SK-N-SH (cell line): ENCODE measurements around the gene MELTF. TPM values are rescaled to one million over a fixed set of nuclear protein-coding genes. Genes with fewer than 3 reads are reported as not detected.

Experiments
- CTCF ChIA-PET: fragments of 300-600, 350-600 bp; formaldehyde crosslinking; extraction: SDS; loops from one replicate; lab custom pipeline; 2021; lab: Yijun Ruan, JAX
- POLR2A ChIA-PET: fragments of 350-600 bp; sonication (Branson Sonifier 250); formaldehyde crosslinking; extraction: SDS; loops from one replicate; lab custom pipeline; 2020; ENCODE audit warnings: antibody characterized with exemption, inconsistent platforms; lab: Yijun Ruan, JAX
- DNase-seq: peaks from one replicate; pipeline ENCODE4 v3.0.0; 2012
- H2AFZ ChIP-seq: fragments of 200-600 bp; sonication (generic); 2 replicates; pipeline ENCODE4 v1.8.1; 2016; ENCODE audit warnings: antibody characterized with exemption, mild to moderate bottlenecking, low read depth
- H3F3A ChIP-seq: fragments of 200-600 bp; sonication (generic); replicated peaks from 2 replicates; pipeline ENCODE3; 2016; ENCODE audit warnings: antibody characterized with exemption, mild to moderate bottlenecking; ENCODE audit not compliant: insufficient read depth
- H3K27ac ChIP-seq, 2 experiments: fragments of 200-500 bp in 1 of 2; fragments of 200-600 bp in 1 of 2; sonication (Bioruptor generic) in 1 of 2; sonication (generic), shearing (Covaris generic) in 1 of 2; 2 replicates each; pipeline versions ENCODE4 v1.5.1 to v1.6.1; 2014 to 2016; ENCODE audit warnings: low read depth in 2 of 2, inconsistent platforms in 1 of 2, low read length in 1 of 2, mild to moderate bottlenecking in 1 of 2, mixed read lengths in 1 of 2
- H3K27me3 ChIP-seq: fragments of 200-600 bp; sonication (generic), shearing (Covaris generic); 2 replicates; pipeline ENCODE4 v1.6.1; 2016; ENCODE audit warnings: mixed run types; ENCODE audit not compliant: insufficient read depth
- H3K36me3 ChIP-seq, 2 experiments: fragments of 200-500 bp in 1 of 2; fragments of 200-600 bp in 1 of 2; sonication (Bioruptor generic) in 1 of 2; sonication (generic) in 1 of 2; replicated peaks in 1 of 2; 2 replicates each; pipeline versions ENCODE3 to v1.5.1; 2014 to 2016; ENCODE audit warnings: low read length in 1 of 2, mild to moderate bottlenecking in 1 of 2; ENCODE audit not compliant: insufficient read depth in 2 of 2, control insufficient read depth in 1 of 2
- H3K4me1 ChIP-seq, 2 experiments: fragments of 200-500 bp in 1 of 2; fragments of 200-600 bp in 1 of 2; sonication (Bioruptor generic) in 1 of 2; sonication (generic), shearing (Covaris generic) in 1 of 2; 2 replicates each; pipeline versions ENCODE4 v1.5.1 to v1.6.1; 2014 to 2016; ENCODE audit warnings: low read depth in 1 of 2, low read length in 1 of 2, mixed run types in 1 of 2; ENCODE audit not compliant: insufficient read depth in 2 of 2, control insufficient read depth in 1 of 2
- H3K4me2 ChIP-seq: fragments of 200-600 bp; sonication (generic), shearing (Covaris generic); 2 replicates; pipeline ENCODE4 v1.6.1; 2017; ENCODE audit warnings: mixed run types
- H3K4me3 ChIP-seq, 2 experiments: fragments of 200-500 bp in 1 of 2; fragments of 200-600 bp in 1 of 2; sonication (Bioruptor generic) in 1 of 2; sonication (generic), shearing (Covaris generic) in 1 of 2; 2 replicates each; pipeline versions ENCODE4 v1.5.1 to v1.8.1; 2014 to 2016; ENCODE audit warnings: low read depth in 2 of 2, inconsistent platforms in 1 of 2, low read length in 1 of 2, mild to moderate bottlenecking in 1 of 2, mixed read lengths in 1 of 2, moderate library complexity in 1 of 2
- H3K79me2 ChIP-seq: fragments of 200-600 bp; sonication (generic); 2 replicates; pipeline ENCODE4 v1.8.1; 2017; ENCODE audit warnings: mild to moderate bottlenecking; ENCODE audit not compliant: insufficient read depth
- H3K9ac ChIP-seq: fragments of 200-600 bp; sonication (generic); 2 replicates; pipeline ENCODE4 v1.6.1; 2017; ENCODE audit warnings: mixed run types
- H3K9me2 ChIP-seq: fragments of 200-600 bp; sonication (generic); 2 replicates; pipeline ENCODE4 v1.6.1; 2017; ENCODE audit warnings: mixed run types
- H3K9me3 ChIP-seq: fragments of 200-600 bp; sonication (generic); 2 replicates; pipeline ENCODE4 v1.6.1; 2017; ENCODE audit warnings: mixed run types, mild to moderate bottlenecking, moderate library complexity
- H4K20me1 ChIP-seq: fragments of 200-600 bp; sonication (generic); 2 replicates; pipeline ENCODE4 v1.6.1; 2017; ENCODE audit warnings: mild to moderate bottlenecking, mixed run types; ENCODE audit not compliant: insufficient read depth
- ELF1 ChIP-seq: IDR thresholded peaks from 2 replicates; pipeline ENCODE4 v1.4.0; 2012
- EZH2phosphoT487 ChIP-seq: fragments of 200-600 bp; sonication (generic); IDR thresholded peaks from 2 replicates; pipeline ENCODE4 v1.6.1; 2017; ENCODE audit warnings: low read depth, mixed run types, mild to moderate bottlenecking, antibody characterized with exemption, moderate library complexity, borderline replicate concordance
- FOXM1 ChIP-seq: IDR thresholded peaks from 2 replicates; pipeline ENCODE4 v1.4.0; 2012; ENCODE audit warnings: low read depth, mild to moderate bottlenecking
- NRF1 ChIP-seq: IDR thresholded peaks from 2 replicates; pipeline ENCODE4 v1.6.1; 2012; ENCODE audit warnings: low read depth, mild to moderate bottlenecking, low read length
- POLR2AphosphoS5 ChIP-seq: IDR thresholded peaks from 2 replicates; pipeline ENCODE4 v1.6.1; 2012; ENCODE audit warnings: low read depth, low read length
- RAD21 ChIP-seq: IDR thresholded peaks from 2 replicates; pipeline ENCODE4 v1.6.1; 2012; ENCODE audit warnings: mild to moderate bottlenecking, low read length
- RXRA ChIP-seq: IDR thresholded peaks from 2 replicates; pipeline ENCODE4 v1.4.0; 2012; ENCODE audit warnings: low read depth, mild to moderate bottlenecking, borderline replicate concordance
- TEAD4 ChIP-seq: IDR thresholded peaks from 2 replicates; pipeline ENCODE4 v1.4.0; 2012; ENCODE audit warnings: mild to moderate bottlenecking, borderline replicate concordance; ENCODE audit not compliant: insufficient read depth
- WGBS: methylation state at CpG from one replicate; pipeline ENCODE4 v1.1.6; 2017; ENCODE audit warnings: low lambda C conversion rate; 5-methylcytosine and 5-hydroxymethylcytosine counted together
- polyA plus RNA-seq, 3 experiments: library from polyadenylated mRNA; depleted of rRNA; stranded (reverse); fragments of >200 nt; gene quantifications; 2 replicates each; pipeline ENCODE4 v1.2.3, GENCODE V29; 2012
- TF ChIP-seq, protein P1 (sequence below): IDR thresholded peaks from 2 replicates; pipeline ENCODE4 v1.4.0; 2012; ENCODE audit warnings: low read depth, borderline replicate concordance
- TF ChIP-seq, protein P2 (sequence below): fragments of 150-350 bp; IDR thresholded peaks from 2 replicates; pipeline ENCODE4 v1.6.1; 2017; ENCODE audit warnings: antibody characterized with exemption, low read length, low read depth, borderline replicate concordance
- TF ChIP-seq, protein P3 (sequence below): IDR thresholded peaks from 2 replicates; pipeline ENCODE4 v1.6.1; 2012; ENCODE audit warnings: mild to moderate bottlenecking, low read depth, low read length, moderate library complexity
- TF ChIP-seq, protein P4 (sequence below): IDR thresholded peaks from 2 replicates; pipeline ENCODE4 v1.4.0; 2012; ENCODE audit warnings: low read depth, borderline replicate concordance
- TF ChIP-seq, protein P5 (sequence below): fragments of 150-350 bp; IDR thresholded peaks from 2 replicates; pipeline ENCODE4 v1.6.1; 2016; ENCODE audit warnings: mild to moderate bottlenecking, low read depth, low read length
- TF ChIP-seq, protein P6 (sequence below): fragments of 200-600 bp; sonication (generic); IDR thresholded peaks from 2 replicates; pipeline ENCODE4 v1.6.1; 2017; ENCODE audit warnings: antibody characterized with exemption, mild to moderate bottlenecking, moderate library complexity

MELTF gene
- polyA plus RNA-seq, 1 of the 3 experiments (the other 2 are of a cell fraction) = 32.4 TPM

DNA sequence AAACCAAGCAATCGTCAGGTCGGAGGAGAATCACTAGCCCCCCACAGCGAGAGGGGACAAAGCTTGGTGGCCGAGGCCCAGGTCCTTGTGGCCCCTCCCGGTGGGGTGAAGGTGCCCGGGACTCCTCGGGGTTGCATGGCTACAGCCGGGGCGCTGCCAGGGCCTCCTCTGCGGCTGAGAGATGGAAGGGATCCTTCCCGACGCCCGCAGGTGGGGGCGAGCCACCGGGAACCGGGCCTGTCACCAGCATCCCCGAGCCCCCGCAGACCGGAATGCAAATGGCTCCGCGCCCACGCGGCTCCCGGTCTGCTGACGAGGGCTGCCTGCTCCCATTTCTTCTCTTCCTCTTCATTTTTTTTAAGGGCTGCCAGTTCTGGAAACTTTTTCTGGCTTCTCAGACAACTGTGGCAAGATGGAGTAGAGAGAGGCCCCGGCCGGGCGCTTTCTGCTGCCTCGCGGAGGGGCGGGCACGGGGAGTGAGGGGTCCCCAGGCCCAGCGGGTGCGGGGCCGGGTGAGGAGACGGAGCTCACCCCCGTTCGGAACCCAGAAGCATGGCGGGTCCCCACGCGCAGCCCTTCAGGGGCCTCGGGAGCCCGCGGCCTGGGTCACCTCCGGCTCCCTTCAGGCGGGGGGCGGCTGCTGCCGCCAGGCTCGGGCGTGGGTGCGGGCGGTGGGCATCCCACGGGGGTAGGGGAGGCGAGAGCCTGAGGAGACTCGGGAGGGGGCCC lies 27.5 kb downstream of the MELTF start (continued):
- TF ChIP-seq POLR2AphosphoS5 (no peak), TEAD4 (no peak), FOXM1 (no peak), NRF1 (no peak), ELF1 (no peak), RAD21 (no peak)
- TF ChIP-seq, protein P1, sequence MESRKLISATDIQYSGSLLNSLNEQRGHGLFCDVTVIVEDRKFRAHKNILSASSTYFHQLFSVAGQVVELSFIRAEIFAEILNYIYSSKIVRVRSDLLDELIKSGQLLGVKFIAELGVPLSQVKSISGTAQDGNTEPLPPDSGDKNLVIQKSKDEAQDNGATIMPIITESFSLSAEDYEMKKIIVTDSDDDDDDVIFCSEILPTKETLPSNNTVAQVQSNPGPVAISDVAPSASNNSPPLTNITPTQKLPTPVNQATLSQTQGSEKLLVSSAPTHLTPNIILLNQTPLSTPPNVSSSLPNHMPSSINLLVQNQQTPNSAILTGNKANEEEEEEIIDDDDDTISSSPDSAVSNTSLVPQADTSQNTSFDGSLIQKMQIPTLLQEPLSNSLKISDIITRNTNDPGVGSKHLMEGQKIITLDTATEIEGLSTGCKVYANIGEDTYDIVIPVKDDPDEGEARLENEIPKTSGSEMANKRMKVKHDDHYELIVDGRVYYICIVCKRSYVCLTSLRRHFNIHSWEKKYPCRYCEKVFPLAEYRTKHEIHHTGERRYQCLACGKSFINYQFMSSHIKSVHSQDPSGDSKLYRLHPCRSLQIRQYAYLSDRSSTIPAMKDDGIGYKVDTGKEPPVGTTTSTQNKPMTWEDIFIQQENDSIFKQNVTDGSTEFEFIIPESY = no peak
- TF ChIP-seq, protein P2, sequence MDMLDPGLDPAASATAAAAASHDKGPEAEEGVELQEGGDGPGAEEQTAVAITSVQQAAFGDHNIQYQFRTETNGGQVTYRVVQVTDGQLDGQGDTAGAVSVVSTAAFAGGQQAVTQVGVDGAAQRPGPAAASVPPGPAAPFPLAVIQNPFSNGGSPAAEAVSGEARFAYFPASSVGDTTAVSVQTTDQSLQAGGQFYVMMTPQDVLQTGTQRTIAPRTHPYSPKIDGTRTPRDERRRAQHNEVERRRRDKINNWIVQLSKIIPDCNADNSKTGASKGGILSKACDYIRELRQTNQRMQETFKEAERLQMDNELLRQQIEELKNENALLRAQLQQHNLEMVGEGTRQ = no peak

DNA sequence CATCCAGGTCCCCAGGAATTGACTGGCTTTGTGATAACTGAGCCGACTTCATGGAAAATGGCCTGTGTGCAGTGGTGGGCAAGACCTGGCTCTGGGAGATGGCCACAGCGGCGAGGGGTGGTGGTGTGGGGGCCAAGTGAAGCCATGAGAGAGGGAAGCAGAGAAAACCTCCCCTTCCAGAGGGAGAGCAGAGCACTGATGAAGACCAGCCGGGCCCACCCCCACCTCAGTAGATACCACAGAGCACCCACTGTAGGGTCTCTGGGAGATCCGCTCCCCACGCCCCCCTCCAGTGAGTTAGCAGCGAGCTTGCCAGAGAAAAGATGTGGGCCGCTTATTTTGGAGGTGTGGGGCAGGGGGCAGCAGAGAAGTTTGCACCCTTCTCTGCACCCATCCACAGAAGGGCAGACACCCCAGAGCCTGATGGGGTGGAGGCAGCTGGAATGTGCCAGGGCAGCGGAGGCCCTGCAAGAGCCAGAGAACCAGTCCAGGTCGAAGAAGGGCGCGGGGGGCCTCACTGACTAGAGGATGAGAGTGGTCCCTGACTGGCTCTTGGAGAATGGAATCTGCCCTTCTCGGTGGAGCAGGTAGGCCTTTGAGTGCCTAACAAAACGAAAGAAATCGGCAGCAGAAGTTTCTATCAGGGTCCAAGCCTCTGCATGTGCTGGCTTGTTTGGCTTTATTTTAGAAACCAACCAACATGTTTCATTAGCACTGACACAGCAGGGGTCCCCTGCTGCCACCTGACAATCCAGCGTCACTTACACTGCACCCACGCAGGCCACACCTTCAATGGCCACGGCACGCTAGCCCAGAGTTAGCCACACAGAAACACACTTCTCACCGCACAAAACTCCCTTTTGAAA lies 28.3 kb downstream of the MELTF start:
- Histone ChIP-seq H3K9me3 (no peaks in the 10 kb centered on the region), H3K9ac (no peak overlapping the region), H3K27me3 (no peaks in the 10 kb centered on the region), H3F3A (no peaks in the 10 kb centered on the region), H4K20me1 (no peaks in the 10 kb centered on the region), H2AFZ (no peak overlapping the region), H3K4me3 (no peak overlapping the region), H3K36me3 (no peaks in the 10 kb centered on the region), H3K27ac (no peak overlapping the region), H3K4me1 (peaks cover 0 to 9% of the 10 kb centered on the region in 2 experiments; a peak in 1 of 4 replicates), H3K9me2 (no peaks in the 10 kb centered on the region), H3K4me2 (no peak overlapping the region), H3K79me2 (no peaks in the 10 kb centered on the region)
- 100% methylated on average over 18 of the region's 20 CpGs for WGBS
- ChIA-PET CTCF (interaction anchor here (1.1 to 11.7 kb wide), 4 partner anchors 9 to 187 kb away, joined by 3 to 94 read pairs (median 14); no protein-coding TSS in a partner anchor), POLR2A (no interaction called here)
- no peak for DNase-seq
- TF ChIP-seq, protein P3, sequence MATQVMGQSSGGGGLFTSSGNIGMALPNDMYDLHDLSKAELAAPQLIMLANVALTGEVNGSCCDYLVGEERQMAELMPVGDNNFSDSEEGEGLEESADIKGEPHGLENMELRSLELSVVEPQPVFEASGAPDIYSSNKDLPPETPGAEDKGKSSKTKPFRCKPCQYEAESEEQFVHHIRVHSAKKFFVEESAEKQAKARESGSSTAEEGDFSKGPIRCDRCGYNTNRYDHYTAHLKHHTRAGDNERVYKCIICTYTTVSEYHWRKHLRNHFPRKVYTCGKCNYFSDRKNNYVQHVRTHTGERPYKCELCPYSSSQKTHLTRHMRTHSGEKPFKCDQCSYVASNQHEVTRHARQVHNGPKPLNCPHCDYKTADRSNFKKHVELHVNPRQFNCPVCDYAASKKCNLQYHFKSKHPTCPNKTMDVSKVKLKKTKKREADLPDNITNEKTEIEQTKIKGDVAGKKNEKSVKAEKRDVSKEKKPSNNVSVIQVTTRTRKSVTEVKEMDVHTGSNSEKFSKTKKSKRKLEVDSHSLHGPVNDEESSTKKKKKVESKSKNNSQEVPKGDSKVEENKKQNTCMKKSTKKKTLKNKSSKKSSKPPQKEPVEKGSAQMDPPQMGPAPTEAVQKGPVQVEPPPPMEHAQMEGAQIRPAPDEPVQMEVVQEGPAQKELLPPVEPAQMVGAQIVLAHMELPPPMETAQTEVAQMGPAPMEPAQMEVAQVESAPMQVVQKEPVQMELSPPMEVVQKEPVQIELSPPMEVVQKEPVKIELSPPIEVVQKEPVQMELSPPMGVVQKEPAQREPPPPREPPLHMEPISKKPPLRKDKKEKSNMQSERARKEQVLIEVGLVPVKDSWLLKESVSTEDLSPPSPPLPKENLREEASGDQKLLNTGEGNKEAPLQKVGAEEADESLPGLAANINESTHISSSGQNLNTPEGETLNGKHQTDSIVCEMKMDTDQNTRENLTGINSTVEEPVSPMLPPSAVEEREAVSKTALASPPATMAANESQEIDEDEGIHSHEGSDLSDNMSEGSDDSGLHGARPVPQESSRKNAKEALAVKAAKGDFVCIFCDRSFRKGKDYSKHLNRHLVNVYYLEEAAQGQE = no peak
- TF ChIP-seq, protein P4, sequence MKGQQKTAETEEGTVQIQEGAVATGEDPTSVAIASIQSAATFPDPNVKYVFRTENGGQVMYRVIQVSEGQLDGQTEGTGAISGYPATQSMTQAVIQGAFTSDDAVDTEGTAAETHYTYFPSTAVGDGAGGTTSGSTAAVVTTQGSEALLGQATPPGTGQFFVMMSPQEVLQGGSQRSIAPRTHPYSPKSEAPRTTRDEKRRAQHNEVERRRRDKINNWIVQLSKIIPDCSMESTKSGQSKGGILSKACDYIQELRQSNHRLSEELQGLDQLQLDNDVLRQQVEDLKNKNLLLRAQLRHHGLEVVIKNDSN = no peak
- TF ChIP-seq, protein P2 = no peak
- no peak for TF ChIP-seq RXRA
- TF ChIP-seq, protein P5, sequence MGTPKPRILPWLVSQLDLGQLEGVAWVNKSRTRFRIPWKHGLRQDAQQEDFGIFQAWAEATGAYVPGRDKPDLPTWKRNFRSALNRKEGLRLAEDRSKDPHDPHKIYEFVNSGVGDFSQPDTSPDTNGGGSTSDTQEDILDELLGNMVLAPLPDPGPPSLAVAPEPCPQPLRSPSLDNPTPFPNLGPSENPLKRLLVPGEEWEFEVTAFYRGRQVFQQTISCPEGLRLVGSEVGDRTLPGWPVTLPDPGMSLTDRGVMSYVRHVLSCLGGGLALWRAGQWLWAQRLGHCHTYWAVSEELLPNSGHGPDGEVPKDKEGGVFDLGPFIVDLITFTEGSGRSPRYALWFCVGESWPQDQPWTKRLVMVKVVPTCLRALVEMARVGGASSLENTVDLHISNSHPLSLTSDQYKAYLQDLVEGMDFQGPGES = no peak
- TF ChIP-seq, protein P6, sequence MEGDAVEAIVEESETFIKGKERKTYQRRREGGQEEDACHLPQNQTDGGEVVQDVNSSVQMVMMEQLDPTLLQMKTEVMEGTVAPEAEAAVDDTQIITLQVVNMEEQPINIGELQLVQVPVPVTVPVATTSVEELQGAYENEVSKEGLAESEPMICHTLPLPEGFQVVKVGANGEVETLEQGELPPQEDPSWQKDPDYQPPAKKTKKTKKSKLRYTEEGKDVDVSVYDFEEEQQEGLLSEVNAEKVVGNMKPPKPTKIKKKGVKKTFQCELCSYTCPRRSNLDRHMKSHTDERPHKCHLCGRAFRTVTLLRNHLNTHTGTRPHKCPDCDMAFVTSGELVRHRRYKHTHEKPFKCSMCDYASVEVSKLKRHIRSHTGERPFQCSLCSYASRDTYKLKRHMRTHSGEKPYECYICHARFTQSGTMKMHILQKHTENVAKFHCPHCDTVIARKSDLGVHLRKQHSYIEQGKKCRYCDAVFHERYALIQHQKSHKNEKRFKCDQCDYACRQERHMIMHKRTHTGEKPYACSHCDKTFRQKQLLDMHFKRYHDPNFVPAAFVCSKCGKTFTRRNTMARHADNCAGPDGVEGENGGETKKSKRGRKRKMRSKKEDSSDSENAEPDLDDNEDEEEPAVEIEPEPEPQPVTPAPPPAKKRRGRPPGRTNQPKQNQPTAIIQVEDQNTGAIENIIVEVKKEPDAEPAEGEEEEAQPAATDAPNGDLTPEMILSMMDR = no peak
- TF ChIP-seq EZH2phosphoT487 = no peak
